Body of pancreas (tissue), 4 donors: ENCODE measurements around the gene SNX30. TPM values are rescaled to one million over a fixed set of nuclear protein-coding genes. Genes with fewer than 3 reads are reported as not detected.

Source experiments
- ATAC-seq: fragments of 150-250 bp; one replicate; pipeline ENCODE4 v1.9.1; 2016
- DNase-seq, 4 donors: peaks; one replicate each; pipeline ENCODE4 v3.0.0-alpha.2; 2019
- H3K27ac ChIP-seq, 4 donors: fragments of 200-600 bp; sonication (generic); 1 replicate in 3 of 4; 2 replicates in 1 of 4; pipeline versions ENCODE4 v1.5.1 to v1.6.1; 2016 to 2019; ENCODE audit warnings: mild to moderate bottlenecking in 1 of 4, mixed read lengths in 1 of 4, moderate library complexity in 1 of 4
- H3K27me3 ChIP-seq, 2 donors: fragments of 200-600 bp; sonication (generic); one replicate each; pipeline ENCODE4 v1.6.0; 2016; ENCODE audit warnings: mild to moderate bottlenecking in 1 of 2
- H3K36me3 ChIP-seq, 2 donors: fragments of 200-600 bp; sonication (generic); replicated peaks in 1 of 2; 2 replicates each; pipeline ENCODE4 v1.5.1; 2016; ENCODE audit warnings: low read depth in 2 of 2; ENCODE audit not compliant: insufficient read depth in 1 of 2
- H3K4me1 ChIP-seq: fragments of 200-600 bp; sonication (generic); one replicate; pipeline ENCODE4 v1.6.0; 2016
- H3K4me3 ChIP-seq, 2 donors: fragments of 200-600 bp; sonication (generic); 1 replicate in 1 of 2; 2 replicates in 1 of 2; pipeline ENCODE4 v1.5.1; 2016 to 2019
- H3K9me3 ChIP-seq, 3 donors: fragments of 200-600 bp; sonication (generic); 1 replicate in 2 of 3; 2 replicates in 1 of 3; pipeline ENCODE4 v1.5.1; 2016
- POLR2A ChIP-seq, 3 donors: fragments of 450-650 bp; IDR thresholded peaks; one replicate each; pipeline ENCODE4 v1.6.1; 2016; ENCODE audit warnings: antibody characterized with exemption in 3 of 3, mild to moderate bottlenecking in 2 of 3
- WGBS, 2 donors: methylation state at CpG; one replicate each; pipeline ENCODE4 v1.1.5; 2017; 5-methylcytosine and 5-hydroxymethylcytosine counted together
- intact Hi-C: fragments of 100-400 bp; cut with DNase I; formaldehyde crosslinking; loops from one replicate; pipeline ENCODE4 v1.15.1; 2023
- total RNA-seq, 2 donors: library from RNA; depleted of rRNA; stranded (reverse); fragments of >200 nt; gene quantifications; one replicate each; pipeline ENCODE4 v1.1.0, GENCODE V29; 2016
- TF ChIP-seq, protein P1 (sequence below), 7 experiments: fragments of 450-650 bp in 4 of 7; fragments of 200-600 bp in 3 of 7; sonication (generic) in 3 of 7; IDR thresholded peaks; one replicate each; pipeline ENCODE4 v1.5.1; 2016 to 2019; ENCODE audit warnings: antibody characterized with exemption in 7 of 7

The SNX30 gene
- total RNA-seq, 2 donors from 2014 or later: 4.6 to 8.6 TPM

DNA sequence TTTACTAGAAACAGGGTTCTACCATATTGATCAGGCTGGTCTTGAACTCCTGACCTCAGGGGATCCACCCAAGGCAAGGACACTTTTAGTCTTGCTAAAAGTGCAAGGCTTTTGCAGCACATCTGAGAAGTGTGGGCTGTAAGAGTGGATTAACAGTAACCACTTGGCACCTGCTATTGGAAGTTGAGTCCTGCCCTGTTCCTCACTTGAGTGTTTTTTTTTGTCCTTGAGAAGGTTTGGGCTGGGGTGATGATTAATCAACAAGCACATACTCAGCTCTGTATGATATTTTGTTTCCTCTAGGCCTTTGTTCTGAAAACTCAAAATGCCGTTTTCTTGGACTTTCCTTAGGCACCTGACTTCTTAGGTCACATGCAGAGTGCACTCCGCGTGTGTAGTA lies 37.4 kb downstream of the SNX30 start:
- 86 to 93% methylated on average over 3 of the region's 3 CpGs for WGBS, 2 donors
- no peak for DNase-seq
- H3K36me3 ChIP-seq: no peaks in the 10 kb centered on the region
- H3K27ac ChIP-seq: no peak overlapping the region
- no peaks in the 10 kb centered on the region for H3K27me3 ChIP-seq
- intact Hi-C loops: no loop called here
- TF ChIP-seq POLR2A (IDR thresholded peaks at IDR 0.05): no peak
- TF ChIP-seq, protein P1, sequence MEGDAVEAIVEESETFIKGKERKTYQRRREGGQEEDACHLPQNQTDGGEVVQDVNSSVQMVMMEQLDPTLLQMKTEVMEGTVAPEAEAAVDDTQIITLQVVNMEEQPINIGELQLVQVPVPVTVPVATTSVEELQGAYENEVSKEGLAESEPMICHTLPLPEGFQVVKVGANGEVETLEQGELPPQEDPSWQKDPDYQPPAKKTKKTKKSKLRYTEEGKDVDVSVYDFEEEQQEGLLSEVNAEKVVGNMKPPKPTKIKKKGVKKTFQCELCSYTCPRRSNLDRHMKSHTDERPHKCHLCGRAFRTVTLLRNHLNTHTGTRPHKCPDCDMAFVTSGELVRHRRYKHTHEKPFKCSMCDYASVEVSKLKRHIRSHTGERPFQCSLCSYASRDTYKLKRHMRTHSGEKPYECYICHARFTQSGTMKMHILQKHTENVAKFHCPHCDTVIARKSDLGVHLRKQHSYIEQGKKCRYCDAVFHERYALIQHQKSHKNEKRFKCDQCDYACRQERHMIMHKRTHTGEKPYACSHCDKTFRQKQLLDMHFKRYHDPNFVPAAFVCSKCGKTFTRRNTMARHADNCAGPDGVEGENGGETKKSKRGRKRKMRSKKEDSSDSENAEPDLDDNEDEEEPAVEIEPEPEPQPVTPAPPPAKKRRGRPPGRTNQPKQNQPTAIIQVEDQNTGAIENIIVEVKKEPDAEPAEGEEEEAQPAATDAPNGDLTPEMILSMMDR (IDR thresholded peaks at IDR 0.05): no peak
- H3K4me1 ChIP-seq: peaks cover 32% of the 10 kb centered on the region
- ATAC-seq: no peak
- no peaks in the 10 kb centered on the region for H3K9me3 ChIP-seq
- H3K4me3 ChIP-seq: no peak overlapping the region

DNA sequence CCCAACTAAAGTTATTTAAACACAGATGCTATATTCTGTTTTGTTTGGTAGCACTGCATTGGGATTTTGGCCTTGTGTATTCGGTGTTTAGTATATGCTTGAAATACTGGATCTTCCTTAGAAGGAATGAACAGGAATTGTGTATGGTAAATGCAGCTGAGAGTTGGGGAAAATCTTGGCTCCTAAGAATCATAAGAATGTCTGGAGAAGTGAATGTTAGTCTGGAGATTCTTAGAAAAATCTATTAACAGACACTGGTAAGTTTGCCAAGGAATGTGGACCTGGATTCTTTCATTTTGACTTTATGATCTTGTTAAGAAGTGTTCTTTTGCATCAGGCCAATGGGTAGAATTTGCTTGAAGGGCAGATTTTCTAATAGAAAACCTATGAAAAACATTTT lies 38.9 kb downstream of the SNX30 start:
- WGBS, 2 donors: 78 to 79% methylated on average over 1 of the region's 1 CpG
- no peak for TF ChIP-seq POLR2A (IDR thresholded peaks at IDR 0.05)
- H3K27ac ChIP-seq: peak overlapping the region in 1 of 4 donors; percentile 40
- H3K36me3 ChIP-seq: no peaks in the 10 kb centered on the region
- no peak for DNase-seq
- H3K27me3 ChIP-seq: no peaks in the 10 kb centered on the region
- H3K4me3 ChIP-seq: no peak overlapping the region
- intact Hi-C loops: no loop called here
- no peak for ATAC-seq
- no peaks in the 10 kb centered on the region for H3K9me3 ChIP-seq
- peaks cover 18% of the 10 kb centered on the region for H3K4me1 ChIP-seq

DNA sequence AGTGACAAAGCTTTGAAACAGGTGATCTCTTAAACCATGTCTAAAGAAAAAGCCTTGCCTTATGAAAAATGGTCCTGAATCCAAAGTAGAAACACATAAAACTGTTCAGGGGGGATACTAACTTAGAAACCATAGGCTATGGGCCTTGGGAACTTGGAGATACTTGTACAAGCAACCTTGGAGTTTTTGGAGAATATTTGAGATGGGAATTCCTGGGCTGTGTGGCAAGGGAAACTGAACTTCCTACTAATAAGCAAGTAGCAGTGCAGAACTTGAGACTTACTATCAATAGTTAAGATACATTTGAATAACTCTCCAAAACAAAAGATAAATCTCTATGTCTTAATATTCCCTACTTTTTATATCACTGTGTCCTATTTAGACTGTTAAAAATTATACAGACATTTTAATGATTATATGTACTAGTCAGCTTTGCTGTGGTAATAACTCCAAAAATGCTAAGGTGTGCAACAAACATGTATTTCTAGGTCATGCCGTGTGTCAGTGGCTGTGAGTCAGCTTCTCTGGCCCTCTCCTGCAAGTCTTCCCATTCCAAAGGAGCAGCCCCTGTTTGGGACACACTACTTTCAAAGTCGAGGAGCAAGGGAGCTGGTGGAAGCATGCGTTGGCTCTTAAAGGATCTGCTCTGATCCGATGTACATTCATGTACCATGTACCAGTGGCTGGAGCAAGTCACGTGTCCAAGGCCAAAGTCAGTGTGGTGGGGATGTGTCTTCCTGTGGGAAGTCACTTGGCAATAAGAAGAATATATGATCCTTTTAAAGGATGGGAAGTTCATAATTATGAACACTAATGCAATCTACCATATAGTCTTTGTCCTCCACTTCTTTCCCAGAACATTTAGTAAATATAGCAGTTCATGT lies 39.6 kb downstream of the SNX30 start:
- Histone ChIP-seq H3K4me1 (peaks cover 18% of the 10 kb centered on the region), H3K4me3 (no peak overlapping the region), H3K36me3 (no peaks in the 10 kb centered on the region), H3K27me3 (no peaks in the 10 kb centered on the region), H3K27ac (peak overlapping the region in 1 of 4 donors; percentile 44), H3K9me3 (no peaks in the 10 kb centered on the region)
- TF ChIP-seq POLR2A (IDR thresholded peaks at IDR 0.05): no peak
- TF ChIP-seq, protein P1 (IDR thresholded peaks at IDR 0.05): no peak
- DNase-seq: no peak
- intact Hi-C loops: no loop called here
- ATAC-seq: no peak
- 64 to 69% methylated on average over 5 of the region's 5 CpGs for WGBS, 2 donors

DNA sequence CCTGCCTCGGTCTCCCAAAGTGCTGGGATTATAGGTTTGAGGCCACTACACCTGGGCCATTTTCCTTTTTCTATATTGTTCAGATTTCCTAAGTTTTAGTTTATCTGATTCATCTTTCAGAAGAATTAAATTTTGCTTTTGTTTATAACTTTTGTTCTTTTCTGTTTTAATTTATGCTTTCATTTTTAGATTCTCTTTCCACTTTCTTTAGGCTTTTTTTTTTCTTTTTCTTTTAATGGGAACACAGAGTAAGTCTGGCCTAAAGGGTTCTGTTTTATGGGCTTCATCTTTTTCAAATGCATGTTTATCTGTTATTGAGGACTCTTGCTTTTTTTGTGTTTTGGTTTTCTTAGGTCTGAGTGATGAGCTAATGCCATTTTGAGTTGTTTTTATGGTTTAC lies 42.1 kb downstream of the SNX30 start:
- 100% methylated on average over 1 of the region's 1 CpG for WGBS, 2 donors
- ATAC-seq (no peak), DNase-seq (no peak)
- TF ChIP-seq POLR2A (IDR thresholded peaks at IDR 0.05): no peak
- TF ChIP-seq, protein P1 (IDR thresholded peaks at IDR 0.05): no peak
- Histone ChIP-seq H3K27me3 (no peaks in the 10 kb centered on the region), H3K4me3 (no peak overlapping the region), H3K4me1 (peaks cover 17% of the 10 kb centered on the region), H3K36me3 (no peaks in the 10 kb centered on the region), H3K27ac (no peak overlapping the region), H3K9me3 (no peaks in the 10 kb centered on the region)
- intact Hi-C loops: no loop called here

DNA sequence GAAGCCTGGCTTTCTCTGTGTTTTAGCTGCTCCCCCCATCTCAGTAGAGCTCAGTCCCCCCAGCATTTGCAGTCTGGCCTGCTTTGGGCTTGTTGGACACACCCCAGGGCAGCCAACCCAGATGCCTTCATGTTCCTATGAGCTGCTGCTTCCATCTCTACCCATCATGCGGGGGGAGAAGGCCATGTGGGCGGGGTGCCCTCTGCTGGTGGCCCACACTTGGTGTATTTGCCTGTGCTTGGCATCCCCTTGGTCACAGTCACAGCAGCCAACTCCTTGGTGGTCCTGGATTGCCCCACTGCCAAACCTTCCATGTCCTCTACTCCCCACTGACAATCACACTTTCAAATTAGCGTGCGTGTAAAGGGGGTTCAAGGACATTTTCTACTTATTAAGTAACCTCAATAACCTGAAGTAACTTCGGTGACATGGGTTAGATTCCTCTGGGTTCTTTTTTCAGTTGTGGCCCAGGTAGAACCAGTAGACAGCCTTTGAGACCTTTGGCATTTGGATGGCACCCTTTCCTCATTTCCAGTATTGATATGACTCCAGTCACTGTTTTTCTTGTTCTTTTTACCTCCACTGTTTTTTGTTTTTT lies 42.8 kb downstream of the SNX30 start:
- intact Hi-C loops: no loop called here
- WGBS, 2 donors: 56 to 57% methylated on average over 5 of the region's 5 CpGs
- DNase-seq: peak; percentile 54 to 76 (median 62)

More for the DNA sequence above, 42.8 kb downstream of the SNX30 start:
- peak; percentile 59 for ATAC-seq
- no peaks in the 10 kb centered on the region for H3K27me3 ChIP-seq
- H3K4me1 ChIP-seq: peaks cover 11% of the 10 kb centered on the region
- no peak overlapping the region for H3K27ac ChIP-seq
- no peaks in the 10 kb centered on the region for H3K9me3 ChIP-seq
- H3K4me3 ChIP-seq: no peak overlapping the region
- no peaks in the 10 kb centered on the region for H3K36me3 ChIP-seq
- TF ChIP-seq, protein P1 (IDR thresholded peaks at IDR 0.05): peak; percentile 27 to 64 (median 47)
- no peak for TF ChIP-seq POLR2A (IDR thresholded peaks at IDR 0.05)
